HEK293 (cell line): Measurements from ENCODE around the gene MEAK7.

Experiments used
- CTCF ChIA-PET: fragments of 350-600 bp; formaldehyde crosslinking; extraction: SDS; loops from one replicate; lab custom pipeline; 2021; ENCODE audit warnings: antibody characterized with exemption; lab: Yijun Ruan, JAX
- POLR2A ChIA-PET: fragments of 300-600 bp; formaldehyde crosslinking; extraction: SDS; loops from one replicate; lab custom pipeline; 2020; ENCODE audit warnings: antibody characterized with exemption, inconsistent platforms; lab: Yijun Ruan, JAX
- H3K27ac ChIP-seq: fragments of 200-500 bp; sonication (Bioruptor generic); 2 replicates; pipeline ENCODE4 v1.5.1; 2014; ENCODE audit warnings: low read depth, low read length, control low read depth, inconsistent platforms; ENCODE audit errors: extremely low read depth
- H3K36me3 ChIP-seq, 2 experiments: fragments of 200-500 bp in 1 of 2; sonication (Bioruptor generic) in 1 of 2; 1 replicate in 1 of 2; 2 replicates in 1 of 2; pipeline ENCODE4 v1.5.1; 2014 to 2017; ENCODE audit warnings: inconsistent platforms in 2 of 2, low read length in 2 of 2; ENCODE audit not compliant: control insufficient read depth in 2 of 2, insufficient read depth in 1 of 2
- H3K4me1 ChIP-seq: fragments of 200-500 bp; sonication (Bioruptor generic); 2 replicates; pipeline ENCODE4 v1.5.1; 2014; ENCODE audit warnings: mild to moderate bottlenecking, low read length, inconsistent platforms; ENCODE audit not compliant: control insufficient read depth, insufficient read depth
- H3K4me3 ChIP-seq: 2 replicates; pipeline ENCODE4 v1.5.1; 2011; ENCODE audit warnings: low read depth, mild to moderate bottlenecking, control low read depth, low read length, moderate library complexity
- H3K9me3 ChIP-seq: fragments of 200-500 bp; sonication (Bioruptor generic); 2 replicates; pipeline ENCODE4 v1.5.1; 2014; ENCODE audit warnings: low read depth, low read length, inconsistent platforms; ENCODE audit not compliant: control insufficient read depth, insufficient read depth
- EGR2 ChIP-seq: fragments of 450-650 bp; formaldehyde crosslinking; IDR thresholded peaks from 2 replicates; pipeline ENCODE4 v1.5.1; 2016; ENCODE audit warnings: low read depth, missing biosample characterization, missing genetic modification characterization
- KLF16 ChIP-seq: fragments of 450-650 bp; formaldehyde crosslinking; IDR thresholded peaks from 2 replicates; pipeline ENCODE4 v1.5.1; 2017; ENCODE audit warnings: missing biosample characterization, missing genetic modification characterization
- MEIS1 ChIP-seq: sonication (generic); formaldehyde crosslinking; IDR thresholded peaks from 2 replicates; pipeline ENCODE4 v1.8.1; 2022; ENCODE audit warnings: missing genetic modification reagents, mild to moderate bottlenecking, borderline replicate concordance
- ZFHX2 ChIP-seq: fragments of 450-650 bp; formaldehyde crosslinking; conservative IDR thresholded peaks from 2 replicates; pipeline ENCODE4 v1.5.1; 2016; ENCODE audit warnings: missing biosample characterization, missing genetic modification characterization
- ZNF16 ChIP-seq: fragments of 450-650 bp; formaldehyde crosslinking; IDR thresholded peaks from 2 replicates; pipeline ENCODE4 v1.5.1; 2016; ENCODE audit warnings: low read depth, missing biosample characterization, missing genetic modification characterization
- ZNF214 ChIP-seq: fragments of 450-650 bp; formaldehyde crosslinking; IDR thresholded peaks from 2 replicates; pipeline ENCODE4 v1.5.1; 2017; ENCODE audit warnings: missing biosample characterization, mild to moderate bottlenecking, missing genetic modification characterization, borderline replicate concordance
- ZNF248 ChIP-seq: fragments of 450-650 bp; formaldehyde crosslinking; IDR thresholded peaks from 2 replicates; pipeline ENCODE4 v1.5.1; 2017; ENCODE audit warnings: missing biosample characterization, missing genetic modification characterization
- ZNF626 ChIP-seq: fragments of 450-650 bp; sonication (Bioruptor Pico); formaldehyde crosslinking; IDR thresholded peaks from 2 replicates; pipeline ENCODE4 v1.5.1; 2018; ENCODE audit warnings: missing biosample characterization, missing genetic modification characterization, inconsistent platforms
- ZSCAN30 ChIP-seq: fragments of 450-650 bp; IDR thresholded peaks from 2 replicates; pipeline ENCODE4 v1.5.1; 2018; ENCODE audit warnings: missing biosample characterization, mild to moderate bottlenecking, missing genetic modification characterization, moderate library complexity
- TF ChIP-seq, protein P1 (sequence below): fragments of 450-650 bp; formaldehyde crosslinking; IDR thresholded peaks from 2 replicates; pipeline ENCODE4 v1.5.1; 2016; ENCODE audit warnings: missing biosample characterization, missing genetic modification characterization
- TF ChIP-seq, protein P2 (sequence below): fragments of 450-650 bp; formaldehyde crosslinking; IDR thresholded peaks from 2 replicates; pipeline ENCODE4 v1.5.1; 2016; ENCODE audit warnings: missing biosample characterization, missing genetic modification characterization

MEAK7 gene

DNA sequence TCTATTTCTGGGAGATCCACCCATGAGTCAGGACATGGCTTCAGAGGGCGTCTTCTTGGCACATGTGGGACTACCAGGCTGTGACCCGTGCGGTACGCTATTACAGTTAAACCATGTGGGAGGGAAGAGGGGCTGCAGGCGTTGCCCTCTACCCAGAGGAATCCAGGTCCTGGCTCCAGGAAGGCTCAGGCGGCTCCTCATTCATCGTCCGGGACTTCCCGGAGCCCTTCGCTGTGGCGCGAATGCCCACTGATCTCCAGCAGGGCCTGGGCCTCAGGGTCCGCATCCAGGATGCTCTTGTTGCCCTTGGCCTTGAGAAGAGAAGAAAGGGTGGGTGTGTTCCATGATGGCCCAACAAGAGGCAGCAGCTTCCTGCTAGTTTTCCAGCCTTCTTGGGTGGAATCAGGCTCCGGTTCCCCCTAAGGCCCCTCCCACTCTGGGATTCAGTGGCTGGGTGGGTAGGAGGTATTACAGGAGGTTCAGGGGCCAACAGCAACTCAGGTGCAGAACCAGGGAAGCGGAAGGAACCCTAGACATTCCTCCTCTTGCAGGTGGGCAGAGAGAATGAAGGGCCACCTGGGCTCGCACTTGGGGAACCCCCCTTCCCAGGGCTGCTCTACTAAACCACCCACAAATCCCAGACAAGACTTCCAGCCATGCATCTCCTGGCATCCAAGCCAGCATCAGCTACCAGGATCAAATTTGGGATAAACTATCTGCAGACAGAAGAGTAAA is 24.6 kb downstream of the MEAK7 start:
- no peak for TF ChIP-seq MEIS1 (CRISPR knock-in tag)
- no peak for TF ChIP-seq ZNF626
- no peak for TF ChIP-seq ZNF214 (tag by site-specific recombination)
- Histone ChIP-seq H3K36me3 (peaks cover 0 to 45% of the 10 kb centered on the region in 2 experiments; a peak in 1 of 3 replicates), H3K9me3 (no peaks in the 10 kb centered on the region), H3K4me3 (no peak overlapping the region), H3K27ac (no peak overlapping the region), H3K4me1 (no peaks in the 10 kb centered on the region)
- CTCF ChIA-PET = no interaction called here
- POLR2A ChIA-PET = no interaction called here

DNA sequence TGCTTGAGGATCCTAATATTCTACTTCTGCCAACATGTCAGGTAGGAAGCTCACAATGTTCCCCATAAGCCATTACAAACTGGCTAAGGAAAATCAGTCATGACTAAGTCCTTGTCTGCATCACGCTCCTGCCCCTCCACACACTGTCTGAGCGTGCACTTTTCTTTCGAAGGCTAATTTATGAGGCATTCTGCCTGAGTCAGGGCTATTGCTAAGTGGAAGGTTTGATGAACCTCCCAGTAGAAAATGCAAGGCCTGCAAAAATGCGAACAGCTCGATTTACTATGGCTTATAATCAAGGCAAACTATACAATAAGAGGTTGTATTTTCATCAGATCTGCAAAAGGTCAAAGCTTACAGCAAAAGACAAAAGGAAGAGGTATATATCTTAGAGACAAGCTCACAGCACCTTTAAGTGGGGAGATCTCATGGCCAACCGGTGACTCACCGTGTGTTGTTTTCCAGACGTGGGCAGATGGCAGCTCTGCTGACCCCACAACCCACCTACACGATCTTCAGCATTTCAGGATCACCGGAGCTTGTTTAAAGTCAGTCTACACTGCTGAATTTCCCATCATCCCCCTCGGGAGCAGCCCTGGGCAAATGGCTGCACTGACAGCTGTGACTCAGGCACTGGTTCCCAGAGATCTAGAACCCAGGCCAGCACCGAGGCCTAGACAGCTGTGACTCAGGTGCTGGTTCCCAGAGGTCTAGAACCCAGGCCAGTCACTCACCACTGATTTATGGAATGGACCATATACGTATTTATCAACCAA is 26.1 kb downstream of the MEAK7 start:
- H3K4me1 ChIP-seq = no peaks in the 10 kb centered on the region
- H3K4me3 ChIP-seq = no peak overlapping the region
- H3K36me3 ChIP-seq = peaks cover 0 to 35% of the 10 kb centered on the region in 2 experiments; a peak in 1 of 3 replicates
- CTCF ChIA-PET = interaction anchor here (0.9 to 1.3 kb wide), 2 partner anchors 291 to 413 kb away, joined by 6 to 9 read pairs; partner anchors contain the start of gene TAF1C
- POLR2A ChIA-PET = no interaction called here
- H3K9me3 ChIP-seq = no peaks in the 10 kb centered on the region
- no peak overlapping the region for H3K27ac ChIP-seq
- TF ChIP-seq, protein P1, sequence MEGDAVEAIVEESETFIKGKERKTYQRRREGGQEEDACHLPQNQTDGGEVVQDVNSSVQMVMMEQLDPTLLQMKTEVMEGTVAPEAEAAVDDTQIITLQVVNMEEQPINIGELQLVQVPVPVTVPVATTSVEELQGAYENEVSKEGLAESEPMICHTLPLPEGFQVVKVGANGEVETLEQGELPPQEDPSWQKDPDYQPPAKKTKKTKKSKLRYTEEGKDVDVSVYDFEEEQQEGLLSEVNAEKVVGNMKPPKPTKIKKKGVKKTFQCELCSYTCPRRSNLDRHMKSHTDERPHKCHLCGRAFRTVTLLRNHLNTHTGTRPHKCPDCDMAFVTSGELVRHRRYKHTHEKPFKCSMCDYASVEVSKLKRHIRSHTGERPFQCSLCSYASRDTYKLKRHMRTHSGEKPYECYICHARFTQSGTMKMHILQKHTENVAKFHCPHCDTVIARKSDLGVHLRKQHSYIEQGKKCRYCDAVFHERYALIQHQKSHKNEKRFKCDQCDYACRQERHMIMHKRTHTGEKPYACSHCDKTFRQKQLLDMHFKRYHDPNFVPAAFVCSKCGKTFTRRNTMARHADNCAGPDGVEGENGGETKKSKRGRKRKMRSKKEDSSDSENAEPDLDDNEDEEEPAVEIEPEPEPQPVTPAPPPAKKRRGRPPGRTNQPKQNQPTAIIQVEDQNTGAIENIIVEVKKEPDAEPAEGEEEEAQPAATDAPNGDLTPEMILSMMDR = no peak
- TF ChIP-seq EGR2 (tag by site-specific recombination) (peak; percentile 78), ZFHX2 (tag by site-specific recombination) (peak; percentile 87)

DNA sequence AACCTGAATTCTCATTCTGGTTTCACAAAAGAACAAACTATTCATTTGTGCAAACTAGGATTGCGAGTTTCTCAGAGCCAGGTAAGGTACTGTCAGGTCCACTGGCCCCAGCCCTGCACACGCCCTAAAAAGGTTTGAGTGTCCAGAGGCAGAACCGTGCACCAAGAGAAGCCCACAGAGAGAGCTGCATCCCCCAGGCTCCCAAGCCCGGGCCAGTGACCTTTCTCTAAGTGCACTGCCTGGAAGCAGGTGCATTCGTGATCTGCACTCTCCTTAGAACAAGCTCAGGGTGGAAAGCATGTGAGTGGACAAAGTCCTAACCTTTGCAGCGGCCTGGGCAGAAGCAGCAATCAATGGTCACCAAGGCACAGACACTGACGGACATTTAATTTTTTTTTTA is 26.8 kb downstream of the MEAK7 start:
- ChIA-PET POLR2A (no interaction called here), CTCF (interaction anchor here (0.6 to 1.3 kb wide), 2 partner anchors 13 to 291 kb away, joined by 4 to 9 read pairs; partner anchors contain the start of gene TAF1C)

More for the DNA sequence above, 26.8 kb downstream of the MEAK7 start:
- Histone ChIP-seq H3K36me3 (peaks cover 0 to 28% of the 10 kb centered on the region in 2 experiments; a peak in 1 of 3 replicates), H3K27ac (no peak overlapping the region), H3K4me3 (no peak overlapping the region), H3K9me3 (no peaks in the 10 kb centered on the region), H3K4me1 (no peaks in the 10 kb centered on the region)
- TF ChIP-seq ZNF626 = no peak
- no peak for TF ChIP-seq ZSCAN30 (tag by site-specific recombination)
- no peak for TF ChIP-seq KLF16 (tag by site-specific recombination)
- TF ChIP-seq, protein P2, sequence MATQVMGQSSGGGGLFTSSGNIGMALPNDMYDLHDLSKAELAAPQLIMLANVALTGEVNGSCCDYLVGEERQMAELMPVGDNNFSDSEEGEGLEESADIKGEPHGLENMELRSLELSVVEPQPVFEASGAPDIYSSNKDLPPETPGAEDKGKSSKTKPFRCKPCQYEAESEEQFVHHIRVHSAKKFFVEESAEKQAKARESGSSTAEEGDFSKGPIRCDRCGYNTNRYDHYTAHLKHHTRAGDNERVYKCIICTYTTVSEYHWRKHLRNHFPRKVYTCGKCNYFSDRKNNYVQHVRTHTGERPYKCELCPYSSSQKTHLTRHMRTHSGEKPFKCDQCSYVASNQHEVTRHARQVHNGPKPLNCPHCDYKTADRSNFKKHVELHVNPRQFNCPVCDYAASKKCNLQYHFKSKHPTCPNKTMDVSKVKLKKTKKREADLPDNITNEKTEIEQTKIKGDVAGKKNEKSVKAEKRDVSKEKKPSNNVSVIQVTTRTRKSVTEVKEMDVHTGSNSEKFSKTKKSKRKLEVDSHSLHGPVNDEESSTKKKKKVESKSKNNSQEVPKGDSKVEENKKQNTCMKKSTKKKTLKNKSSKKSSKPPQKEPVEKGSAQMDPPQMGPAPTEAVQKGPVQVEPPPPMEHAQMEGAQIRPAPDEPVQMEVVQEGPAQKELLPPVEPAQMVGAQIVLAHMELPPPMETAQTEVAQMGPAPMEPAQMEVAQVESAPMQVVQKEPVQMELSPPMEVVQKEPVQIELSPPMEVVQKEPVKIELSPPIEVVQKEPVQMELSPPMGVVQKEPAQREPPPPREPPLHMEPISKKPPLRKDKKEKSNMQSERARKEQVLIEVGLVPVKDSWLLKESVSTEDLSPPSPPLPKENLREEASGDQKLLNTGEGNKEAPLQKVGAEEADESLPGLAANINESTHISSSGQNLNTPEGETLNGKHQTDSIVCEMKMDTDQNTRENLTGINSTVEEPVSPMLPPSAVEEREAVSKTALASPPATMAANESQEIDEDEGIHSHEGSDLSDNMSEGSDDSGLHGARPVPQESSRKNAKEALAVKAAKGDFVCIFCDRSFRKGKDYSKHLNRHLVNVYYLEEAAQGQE = no peak
- no peak for TF ChIP-seq ZNF248
- TF ChIP-seq ZNF16 = no peak
